ENCODE results near the gene RUNX2. TPM values are rescaled to one million over a fixed set of nuclear protein-coding genes. Genes with fewer than 3 reads are reported as not detected.

Gene RUNX2
- total and polyA plus RNA-seq, 9 of the 15 experiments (the other 6 are each of a cell fraction or from before 2014, with no cell fraction given), result 0.29 to 1.00 (median 0.43) TPM

DNA sequence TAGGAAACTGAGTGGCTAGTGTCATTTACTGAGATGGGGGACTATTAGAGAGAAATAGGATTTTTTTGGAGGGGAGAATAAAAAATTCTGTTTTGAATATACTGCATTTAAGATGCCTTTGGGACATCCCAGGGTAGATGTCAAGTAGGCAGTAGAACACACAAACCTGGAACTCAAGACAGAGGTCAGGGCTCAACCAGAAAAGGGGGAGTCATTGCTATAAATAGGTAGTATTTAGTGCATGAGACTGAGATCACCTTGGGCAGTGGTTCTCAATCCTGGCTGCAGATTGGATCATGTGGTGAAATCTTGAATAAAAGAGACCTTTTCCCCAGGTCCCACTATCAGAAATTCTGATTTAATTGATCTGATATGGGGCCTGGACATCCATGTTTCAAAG lies 160.1 kb downstream of the RUNX2 start:
- BruUV-seq (replicated peaks), result no TSS peak
- 0 out of 5 replicates have a peak, but pooled peaks cover 0 to 3% of the 10 kb centered on the region in 2 experiments for H3K27me3 ChIP-seq (ENCODE audit: control insufficient read depth in 2 of 2, insufficient read depth in 2 of 2, low read length in 2 of 2)
- H3K36me3 ChIP-seq (ENCODE audit: control insufficient read depth, insufficient read depth, low read length), result no peaks in the 10 kb centered on the region
- TF ChIP-seq SIN3B (IDR thresholded peaks at IDR 0.05; ENCODE audit: low read depth) (no peak), MCM2 (IDR thresholded peaks at IDR 0.05; ENCODE audit: low read depth) (no peak), ZFX (CRISPR knock-in tag; IDR thresholded peaks at IDR 0.05) (no peak), SRSF3 (IDR thresholded peaks at IDR 0.05; ENCODE audit: insufficient read depth, low read length) (no peak), MAFK (IDR thresholded peaks at IDR 0.05; ENCODE audit: low read length) (no peak), CSDE1 (IDR thresholded peaks at IDR 0.05) (no peak), KLF1 (tag; IDR thresholded peaks at IDR 0.05) (no peak), NFATC3 (IDR thresholded peaks at IDR 0.05) (no peak), TARDBP (IDR thresholded peaks at IDR 0.05) (no peak)
- TF ChIP-seq, protein P1, sequence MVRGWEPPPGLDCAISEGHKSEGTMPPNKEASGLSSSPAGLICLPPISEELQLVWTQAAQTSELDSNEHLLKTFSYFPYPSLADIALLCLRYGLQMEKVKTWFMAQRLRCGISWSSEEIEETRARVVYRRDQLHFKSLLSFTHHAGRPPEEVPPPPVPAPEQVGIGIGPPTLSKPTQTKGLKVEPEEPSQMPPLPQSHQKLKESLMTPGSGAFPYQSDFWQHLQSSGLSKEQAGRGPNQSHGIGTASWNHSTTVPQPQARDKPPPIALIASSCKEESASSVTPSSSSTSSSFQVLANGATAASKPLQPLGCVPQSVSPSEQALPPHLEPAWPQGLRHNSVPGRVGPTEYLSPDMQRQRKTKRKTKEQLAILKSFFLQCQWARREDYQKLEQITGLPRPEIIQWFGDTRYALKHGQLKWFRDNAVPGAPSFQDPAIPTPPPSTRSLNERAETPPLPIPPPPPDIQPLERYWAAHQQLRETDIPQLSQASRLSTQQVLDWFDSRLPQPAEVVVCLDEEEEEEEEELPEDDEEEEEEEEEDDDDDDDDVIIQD (CRISPR knock-in tag; IDR thresholded peaks at IDR 0.05), result no peak
- TF ChIP-seq, protein P2, sequence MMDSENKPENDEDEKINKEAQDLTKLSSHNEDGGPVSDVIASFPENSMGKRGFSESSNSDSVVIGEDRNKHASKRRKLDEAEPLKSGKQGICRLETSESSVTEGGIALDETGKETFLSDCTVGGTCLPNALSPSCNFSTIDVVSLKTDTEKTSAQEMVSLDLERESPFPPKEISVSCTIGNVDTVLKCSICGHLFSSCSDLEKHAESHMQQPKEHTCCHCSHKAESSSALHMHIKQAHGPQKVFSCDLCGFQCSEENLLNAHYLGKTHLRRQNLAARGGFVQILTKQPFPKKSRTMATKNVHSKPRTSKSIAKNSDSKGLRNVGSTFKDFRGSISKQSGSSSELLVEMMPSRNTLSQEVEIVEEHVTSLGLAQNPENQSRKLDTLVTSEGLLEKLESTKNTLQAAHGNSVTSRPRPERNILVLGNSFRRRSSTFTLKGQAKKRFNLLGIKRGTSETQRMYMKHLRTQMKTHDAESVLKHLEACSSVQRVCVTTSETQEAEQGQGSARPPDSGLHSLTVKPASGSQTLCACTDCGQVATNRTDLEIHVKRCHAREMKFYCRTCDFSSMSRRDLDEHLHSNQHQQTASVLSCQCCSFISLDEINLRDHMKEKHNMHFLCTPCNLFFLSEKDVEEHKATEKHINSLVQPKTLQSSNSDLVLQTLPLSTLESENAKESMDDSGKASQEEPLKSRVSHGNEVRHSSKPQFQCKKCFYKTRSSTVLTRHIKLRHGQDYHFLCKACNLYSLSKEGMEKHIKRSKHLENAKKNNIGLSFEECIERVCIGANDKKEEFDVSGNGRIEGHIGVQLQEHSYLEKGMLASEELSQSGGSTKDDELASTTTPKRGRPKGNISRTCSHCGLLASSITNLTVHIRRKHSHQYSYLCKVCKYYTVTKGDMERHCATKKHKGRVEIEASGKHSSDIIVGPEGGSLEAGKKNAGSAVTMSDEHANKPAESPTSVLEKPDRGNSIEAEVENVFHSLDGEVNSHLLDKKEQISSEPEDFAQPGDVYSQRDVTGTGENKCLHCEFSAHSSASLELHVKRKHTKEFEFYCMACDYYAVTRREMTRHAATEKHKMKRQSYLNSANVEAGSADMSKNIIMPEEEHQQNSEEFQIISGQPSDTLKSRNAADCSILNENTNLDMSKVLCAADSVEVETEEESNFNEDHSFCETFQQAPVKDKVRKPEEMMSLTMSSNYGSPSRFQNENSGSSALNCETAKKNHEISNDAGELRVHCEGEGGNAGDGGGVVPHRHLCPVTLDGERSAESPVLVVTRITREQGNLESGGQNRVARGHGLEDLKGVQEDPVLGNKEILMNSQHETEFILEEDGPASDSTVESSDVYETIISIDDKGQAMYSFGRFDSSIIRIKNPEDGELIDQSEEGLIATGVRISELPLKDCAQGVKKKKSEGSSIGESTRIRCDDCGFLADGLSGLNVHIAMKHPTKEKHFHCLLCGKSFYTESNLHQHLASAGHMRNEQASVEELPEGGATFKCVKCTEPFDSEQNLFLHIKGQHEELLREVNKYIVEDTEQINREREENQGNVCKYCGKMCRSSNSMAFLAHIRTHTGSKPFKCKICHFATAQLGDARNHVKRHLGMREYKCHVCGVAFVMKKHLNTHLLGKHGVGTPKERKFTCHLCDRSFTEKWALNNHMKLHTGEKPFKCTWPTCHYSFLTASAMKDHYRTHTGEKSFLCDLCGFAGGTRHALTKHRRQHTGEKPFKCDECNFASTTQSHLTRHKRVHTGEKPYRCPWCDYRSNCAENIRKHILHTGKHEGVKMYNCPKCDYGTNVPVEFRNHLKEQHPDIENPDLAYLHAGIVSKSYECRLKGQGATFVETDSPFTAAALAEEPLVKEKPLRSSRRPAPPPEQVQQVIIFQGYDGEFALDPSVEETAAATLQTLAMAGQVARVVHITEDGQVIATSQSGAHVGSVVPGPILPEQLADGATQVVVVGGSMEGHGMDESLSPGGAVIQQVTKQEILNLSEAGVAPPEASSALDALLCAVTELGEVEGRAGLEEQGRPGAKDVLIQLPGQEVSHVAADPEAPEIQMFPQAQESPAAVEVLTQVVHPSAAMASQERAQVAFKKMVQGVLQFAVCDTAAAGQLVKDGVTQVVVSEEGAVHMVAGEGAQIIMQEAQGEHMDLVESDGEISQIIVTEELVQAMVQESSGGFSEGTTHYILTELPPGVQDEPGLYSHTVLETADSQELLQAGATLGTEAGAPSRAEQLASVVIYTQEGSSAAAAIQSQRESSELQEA (IDR thresholded peaks at IDR 0.05; ENCODE audit: low read depth), result no peak
- TF ChIP-seq, protein P3, sequence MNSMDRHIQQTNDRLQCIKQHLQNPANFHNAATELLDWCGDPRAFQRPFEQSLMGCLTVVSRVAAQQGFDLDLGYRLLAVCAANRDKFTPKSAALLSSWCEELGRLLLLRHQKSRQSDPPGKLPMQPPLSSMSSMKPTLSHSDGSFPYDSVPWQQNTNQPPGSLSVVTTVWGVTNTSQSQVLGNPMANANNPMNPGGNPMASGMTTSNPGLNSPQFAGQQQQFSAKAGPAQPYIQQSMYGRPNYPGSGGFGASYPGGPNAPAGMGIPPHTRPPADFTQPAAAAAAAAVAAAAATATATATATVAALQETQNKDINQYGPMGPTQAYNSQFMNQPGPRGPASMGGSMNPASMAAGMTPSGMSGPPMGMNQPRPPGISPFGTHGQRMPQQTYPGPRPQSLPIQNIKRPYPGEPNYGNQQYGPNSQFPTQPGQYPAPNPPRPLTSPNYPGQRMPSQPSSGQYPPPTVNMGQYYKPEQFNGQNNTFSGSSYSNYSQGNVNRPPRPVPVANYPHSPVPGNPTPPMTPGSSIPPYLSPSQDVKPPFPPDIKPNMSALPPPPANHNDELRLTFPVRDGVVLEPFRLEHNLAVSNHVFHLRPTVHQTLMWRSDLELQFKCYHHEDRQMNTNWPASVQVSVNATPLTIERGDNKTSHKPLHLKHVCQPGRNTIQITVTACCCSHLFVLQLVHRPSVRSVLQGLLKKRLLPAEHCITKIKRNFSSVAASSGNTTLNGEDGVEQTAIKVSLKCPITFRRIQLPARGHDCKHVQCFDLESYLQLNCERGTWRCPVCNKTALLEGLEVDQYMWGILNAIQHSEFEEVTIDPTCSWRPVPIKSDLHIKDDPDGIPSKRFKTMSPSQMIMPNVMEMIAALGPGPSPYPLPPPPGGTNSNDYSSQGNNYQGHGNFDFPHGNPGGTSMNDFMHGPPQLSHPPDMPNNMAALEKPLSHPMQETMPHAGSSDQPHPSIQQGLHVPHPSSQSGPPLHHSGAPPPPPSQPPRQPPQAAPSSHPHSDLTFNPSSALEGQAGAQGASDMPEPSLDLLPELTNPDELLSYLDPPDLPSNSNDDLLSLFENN (IDR thresholded peaks at IDR 0.05; ENCODE audit: low read depth in 2 of 2, low read length in 2 of 2), result no peak
- ATAC-seq (no peak), FAIRE-seq (no peak), DNase-seq (ENCODE audit: extremely low read depth in 1 of 4, low spot score in 3 of 4) (no peak)
- in situ Hi-C loops (cut with MboI) (no loop called here), intact Hi-C loops (cut with micrococcal nuclease) (no loop called here)
- CTCF ChIA-PET (ENCODE audit: low intra/inter-chr PET ratio), result no interaction called here
- H3K27ac ChIP-seq (ENCODE audit: extremely low read depth, low read depth, low read length), result no peak overlapping the region
- H3K4me3 ChIP-seq, result no peak overlapping the region
- POLR2A ChIA-PET, result no interaction called here
- no peak overlapping the region for H3K4me2 ChIP-seq (ENCODE audit: insufficient read depth, low read length)
- H3K79me2 ChIP-seq (ENCODE audit: control insufficient read depth, insufficient read depth, low read length), result no peaks in the 10 kb centered on the region
- no peak overlapping the region for H2AFZ ChIP-seq (ENCODE audit: low read depth, low read length)
- no peaks in the 10 kb centered on the region for H3K9me3 ChIP-seq (replicated peaks; ENCODE audit: control insufficient read depth, insufficient read depth, low read depth, low read length)
- H3K4me1 ChIP-seq (replicated peaks in 1 of 2; ENCODE audit: control insufficient read depth in 2 of 2, insufficient read depth in 2 of 2, low read length in 2 of 2), result peaks cover 0 to 5% of the 10 kb centered on the region in 2 experiments; a peak in 1 of 5 replicates
- H3K9ac ChIP-seq (ENCODE audit: insufficient read depth in 1 of 2, low read depth in 2 of 2, low read length in 2 of 2), result no peak overlapping the region
- H3K9me1 ChIP-seq (ENCODE audit: control insufficient read depth, insufficient read depth, low read length), result no peaks in the 10 kb centered on the region
- no peaks in the 10 kb centered on the region for H4K20me1 ChIP-seq (replicated peaks; ENCODE audit: control insufficient read depth, insufficient read depth, low read length)

Measured in K562 (cell line).